CD4-positive, alpha-beta T cell treated with Interleukin-15 for 4 hours (primary cell): Measurements from ENCODE around the gene RIPOR2.
"Not testable (repeated sequence)": the region's sequence is repeated elsewhere in the genome, so short reads cannot be mapped to it uniquely, and the experiment has no call there.

ENCODE experiments used
- DNase-seq: peaks from one replicate; pipeline ENCODE4 v3.0.0-alpha.2; 2020; ENCODE audit warnings: low spot score

Gene RIPOR2

DNA sequence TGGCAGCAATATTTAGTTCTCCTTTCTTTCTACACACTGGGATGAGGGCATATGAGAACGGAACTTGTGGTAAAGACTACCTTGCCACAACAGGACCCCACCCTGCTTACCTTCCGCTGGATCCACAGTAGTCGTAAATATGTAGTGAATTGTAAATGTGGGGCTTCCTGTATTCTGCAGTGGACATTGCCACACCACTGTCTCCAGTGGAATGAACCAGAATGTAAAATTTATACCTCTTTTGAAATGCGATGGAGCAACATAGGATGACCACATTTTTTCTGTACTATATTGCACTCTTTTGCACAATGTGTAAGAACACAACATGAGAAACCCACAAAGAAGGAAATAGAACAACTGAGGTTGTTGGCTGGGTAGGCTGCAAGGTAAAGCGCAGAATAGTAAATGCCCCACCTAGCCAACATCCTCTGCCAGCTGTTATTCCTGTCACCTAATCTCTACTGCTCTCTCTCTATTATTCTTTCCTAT lies 16.1 kb upstream of the RIPOR2 start:
- peak; percentile 78 for DNase-seq

DNA sequence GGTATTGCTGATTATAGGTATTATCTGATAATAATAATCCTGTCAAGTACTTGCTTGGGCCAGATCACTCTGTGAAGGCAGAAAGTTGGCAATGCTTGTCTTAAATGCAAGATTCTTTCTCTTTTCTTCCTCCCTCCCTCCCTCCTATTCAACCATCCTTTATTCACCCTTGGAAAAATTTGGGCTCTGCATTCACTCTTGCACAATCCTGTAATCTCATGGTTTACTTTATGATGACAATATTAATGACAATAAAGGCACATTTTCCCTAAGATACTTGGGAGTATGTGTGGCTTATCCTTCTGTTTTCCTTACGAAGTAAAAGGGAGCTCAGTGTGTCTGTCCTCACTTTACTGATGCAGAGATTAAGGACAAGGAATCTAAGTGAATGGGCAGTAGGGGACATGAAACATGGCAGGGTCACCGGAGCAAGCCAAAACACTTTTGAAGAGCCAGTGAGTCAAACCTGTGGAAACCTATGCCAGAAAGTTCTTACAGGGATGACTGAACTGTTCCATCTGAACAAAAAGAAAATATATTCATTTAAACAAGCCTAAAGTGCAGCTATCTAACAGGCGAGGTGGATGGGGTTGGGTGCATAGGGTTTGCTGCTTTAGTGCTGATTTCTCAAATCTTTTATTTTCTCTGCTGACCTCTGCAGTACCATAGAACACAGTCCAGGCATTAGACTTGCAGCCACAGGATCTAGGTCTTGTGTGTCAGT lies 14.6 kb upstream of the RIPOR2 start:
- DNase-seq = no peak

GRCh38 chr6:24949020-24949569 lies 13.3 kb upstream of the RIPOR2 start:
- DNase-seq = peak; percentile 89

- DNase-seq = not testable (repeated sequence)
Measured at GRCh38 chr6:24948261-24948660, 12.5 kb upstream of the RIPOR2 start.

DNA sequence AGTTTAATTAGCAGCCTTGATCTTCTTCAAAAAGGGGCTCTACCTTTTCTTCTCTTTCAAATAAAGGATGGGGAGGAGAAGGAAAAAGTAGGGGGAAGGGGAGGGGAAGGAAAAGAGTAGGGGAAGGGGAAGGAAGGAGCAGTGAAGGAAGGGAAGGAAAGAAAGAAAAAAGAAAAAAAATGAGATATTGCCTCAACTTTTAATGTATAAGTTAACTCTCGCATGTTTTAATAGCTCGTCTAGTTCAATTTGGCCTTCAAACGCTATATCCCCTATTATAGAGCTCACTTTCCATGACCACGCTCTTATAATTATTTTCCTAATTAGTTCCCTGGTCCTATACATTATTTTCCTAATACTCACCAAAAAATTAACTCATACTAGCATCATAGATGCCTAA lies 11.9 kb upstream of the RIPOR2 start:
- DNase-seq = no peak

- DNase-seq = no peak
Measured at GRCh38 chr6:24945054-24945453, 9.3 kb upstream of the RIPOR2 start.

GRCh38 chr6:24943774-24944173 lies 8.0 kb upstream of the RIPOR2 start:
- DNase-seq = no peak

- no peak for DNase-seq
Measured at GRCh38 chr6:24940311-24940917, 4.7 kb upstream of the RIPOR2 start.

DNA sequence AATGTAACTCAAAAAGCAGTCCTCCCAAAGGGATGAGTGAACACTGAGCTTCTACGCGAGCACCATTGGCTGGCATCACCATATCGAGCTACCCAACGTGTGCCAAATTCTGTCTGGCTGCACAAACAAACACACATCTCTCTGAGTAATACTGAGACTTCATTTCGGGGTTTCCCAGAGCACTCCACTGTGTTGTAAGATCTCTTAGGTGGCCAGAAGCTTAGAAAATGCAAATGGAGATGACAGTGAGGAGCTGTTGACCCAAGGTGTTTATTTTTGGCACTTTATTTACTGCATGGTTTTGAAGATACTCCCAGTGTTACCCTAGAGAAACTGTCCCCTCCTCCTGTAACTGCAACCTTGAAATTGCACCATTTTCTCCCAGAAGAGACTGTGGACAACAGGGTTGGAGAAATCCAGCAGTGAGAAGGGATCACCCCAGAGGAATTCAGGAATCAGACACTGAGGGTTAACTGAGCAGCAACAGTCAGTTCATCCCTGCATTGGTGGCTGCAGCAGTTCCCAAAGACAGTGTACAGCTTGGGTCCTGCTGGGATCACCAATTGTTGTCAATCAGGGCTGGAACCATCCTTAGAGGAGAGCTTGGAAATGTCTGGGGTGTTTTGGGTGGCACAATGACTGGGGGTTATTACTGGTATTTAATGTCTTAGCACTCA lies 1.0 kb upstream of the RIPOR2 start:
- peak; percentile 87 for DNase-seq

- DNase-seq = peak; percentile 73
Measured at GRCh38 chr6:24933868-24934401, 1.8 kb downstream of the RIPOR2 start.

GRCh38 chr6:24933266-24933665 lies 2.5 kb downstream of the RIPOR2 start:
- DNase-seq = no peak

DNA sequence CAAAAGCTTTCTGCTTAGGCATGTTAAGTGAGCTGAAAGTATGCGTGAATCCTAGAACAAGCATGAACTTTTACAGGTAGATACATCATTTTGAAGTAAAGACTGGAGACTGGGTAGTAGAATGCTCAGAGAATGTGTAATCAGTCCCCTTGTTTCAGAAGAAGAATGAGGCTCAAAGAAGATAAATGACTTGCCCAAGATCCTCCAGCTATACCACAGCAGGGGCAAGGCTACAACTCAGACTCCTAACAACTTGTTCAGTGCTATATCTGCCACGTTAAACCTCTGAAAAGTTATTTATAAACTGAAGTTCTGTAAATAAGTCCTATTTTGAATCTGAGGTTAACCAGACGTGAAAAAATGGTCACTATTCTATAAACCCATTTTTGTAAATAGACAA lies 2.9 kb downstream of the RIPOR2 start:
- DNase-seq = peak; percentile 51

DNA sequence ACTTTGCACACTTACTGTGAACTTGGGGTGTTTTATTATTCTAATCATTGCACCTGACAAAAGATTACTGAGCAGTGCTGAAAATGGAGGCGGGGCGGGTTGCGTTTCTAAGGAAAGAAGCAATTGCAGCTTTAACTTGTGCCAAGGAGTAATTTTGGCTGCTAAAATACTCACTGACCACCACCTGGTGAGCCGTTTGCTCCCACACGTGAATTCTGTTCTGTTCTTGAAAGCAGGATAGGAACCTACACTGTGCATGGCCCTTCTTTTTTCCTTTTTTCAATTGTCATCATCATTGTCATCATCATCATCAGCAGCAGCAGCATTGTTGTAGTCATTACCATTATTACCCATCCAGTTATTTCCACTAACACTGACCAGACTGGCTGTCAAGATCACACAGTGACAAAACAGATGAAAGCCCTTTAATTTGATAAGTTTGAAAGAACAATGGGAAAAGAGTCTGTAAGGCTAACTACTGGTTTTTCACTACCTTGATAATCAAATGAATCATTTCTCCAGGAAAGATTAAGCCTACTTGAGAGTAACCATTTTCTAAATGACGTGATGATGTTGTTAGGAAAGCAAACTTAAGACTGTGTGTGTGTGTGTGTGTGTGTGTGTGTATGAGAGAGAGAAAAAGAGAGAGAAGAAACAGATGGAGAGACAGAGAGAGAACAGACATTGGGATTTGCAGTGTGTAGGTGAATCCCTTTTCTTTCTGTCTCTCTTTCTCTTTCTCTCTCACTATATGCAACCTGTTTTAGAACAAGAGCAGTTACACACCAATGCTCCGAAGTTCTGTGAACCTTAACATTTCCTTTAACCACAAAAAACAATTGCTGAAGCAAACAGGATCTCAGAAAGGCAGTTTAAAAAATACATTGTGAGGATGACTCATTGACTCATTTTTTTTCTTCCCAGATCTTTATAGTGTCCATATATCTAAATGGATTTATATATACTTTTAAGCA lies 3.8 kb downstream of the RIPOR2 start:
- DNase-seq = peak; percentile 75

- DNase-seq = no peak
Measured at GRCh38 chr6:24931296-24931695, 4.5 kb downstream of the RIPOR2 start.

- DNase-seq = no peak
Measured at GRCh38 chr6:24930431-24930871, 5.3 kb downstream of the RIPOR2 start.

DNA sequence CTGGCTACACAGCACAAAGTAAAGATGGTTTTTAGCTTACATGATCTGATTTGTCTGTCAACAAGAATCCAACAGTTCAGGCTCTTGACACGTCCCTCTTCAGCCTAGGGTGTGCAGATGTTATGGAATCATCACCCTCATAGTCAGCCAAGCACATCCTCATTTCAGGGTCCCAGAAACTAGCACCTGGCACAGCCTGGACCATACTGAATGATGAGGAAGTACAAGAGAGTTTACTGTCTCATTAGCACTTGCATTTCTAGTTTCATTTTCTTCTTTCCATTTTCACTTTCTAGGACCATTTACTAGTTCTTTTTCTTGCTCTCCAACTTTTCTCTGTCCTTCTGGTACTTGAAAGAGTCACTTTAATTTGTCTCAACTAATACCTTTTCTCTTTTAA lies 6.5 kb downstream of the RIPOR2 start:
- DNase-seq = no peak

DNA sequence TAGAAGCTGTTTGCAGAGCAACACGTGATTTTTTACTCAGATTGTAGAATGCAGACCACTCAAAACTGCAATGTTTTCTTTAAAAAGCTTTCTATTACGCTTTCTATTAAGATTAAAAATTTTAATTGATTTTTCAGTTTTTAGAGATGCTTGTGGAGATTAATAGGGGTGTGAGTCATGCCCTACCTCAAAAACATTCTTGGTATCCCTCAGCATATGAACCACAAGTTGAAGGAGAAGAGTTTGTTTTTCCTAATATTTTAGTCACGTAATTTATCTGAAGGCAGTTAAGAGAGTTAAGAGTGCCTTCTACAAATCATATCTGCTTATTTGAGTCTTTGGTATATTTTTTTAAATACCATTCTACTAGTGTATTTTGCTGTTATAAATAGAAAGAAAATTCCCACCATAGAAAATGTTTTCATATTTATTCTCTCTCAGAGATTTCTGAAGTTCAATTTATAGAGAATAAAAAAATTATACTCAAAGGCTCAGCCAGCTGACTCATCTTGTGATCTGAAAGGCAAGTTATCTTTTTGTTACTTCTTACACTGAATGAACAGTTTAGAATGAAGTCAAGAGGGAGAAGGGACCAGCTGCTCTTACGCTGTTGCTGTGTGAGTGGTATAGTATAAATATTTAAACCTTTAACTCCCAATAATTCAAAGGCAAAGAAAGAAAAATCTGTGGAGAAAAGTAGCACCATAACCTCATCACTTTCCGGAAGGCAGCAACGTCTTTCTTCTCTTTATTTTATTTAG lies 7.6 kb downstream of the RIPOR2 start:
- peak; percentile 62 for DNase-seq

- DNase-seq = no peak
Measured at GRCh38 chr6:24927277-24927955, 8.3 kb downstream of the RIPOR2 start.

DNA sequence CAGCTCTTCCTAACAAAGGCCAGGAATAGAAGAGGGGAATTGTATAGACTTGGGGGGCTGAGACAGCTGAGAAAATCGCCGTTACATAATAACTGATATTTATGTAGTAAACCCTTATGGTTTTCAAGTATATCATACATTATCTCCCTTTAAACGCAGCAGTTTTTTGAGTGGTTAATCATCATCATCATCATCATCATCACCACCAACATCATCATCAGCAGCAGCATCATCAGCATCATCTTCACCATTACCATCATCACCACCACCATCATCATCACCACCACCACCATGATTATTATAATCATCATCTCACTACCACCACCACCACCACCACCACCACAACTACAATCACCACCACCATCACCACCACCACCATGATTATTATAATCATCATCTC lies 9.1 kb downstream of the RIPOR2 start:
- DNase-seq = not testable (repeated sequence)

GRCh38 chr6:24926192-24926591 lies 9.6 kb downstream of the RIPOR2 start:
- DNase-seq = peak; percentile 40
